Inferior parietal cortex (tissue), 1 donor: ENCODE measurements around the gene PCBD2.

ENCODE experiments used
- DNase-seq: peaks from one replicate; pipeline ENCODE4 v3.0.0-alpha.2; 2016; ENCODE audit errors: extremely low spot score

PCBD2 gene

GRCh38 chr5:135007749-135008363 lies 102.9 kb downstream of the PCBD2 start:
- DNase-seq = no peak

GRCh38 chr5:135008556-135008955 lies 103.6 kb downstream of the PCBD2 start:
- DNase-seq = no peak

GRCh38 chr5:135008981-135009735 lies 104.2 kb downstream of the PCBD2 start:
- DNase-seq = no peak

- DNase-seq = no peak
These were observed 105.0 kb downstream of the PCBD2 start for GRCh38 chr5:135009736-135010501.

DNA sequence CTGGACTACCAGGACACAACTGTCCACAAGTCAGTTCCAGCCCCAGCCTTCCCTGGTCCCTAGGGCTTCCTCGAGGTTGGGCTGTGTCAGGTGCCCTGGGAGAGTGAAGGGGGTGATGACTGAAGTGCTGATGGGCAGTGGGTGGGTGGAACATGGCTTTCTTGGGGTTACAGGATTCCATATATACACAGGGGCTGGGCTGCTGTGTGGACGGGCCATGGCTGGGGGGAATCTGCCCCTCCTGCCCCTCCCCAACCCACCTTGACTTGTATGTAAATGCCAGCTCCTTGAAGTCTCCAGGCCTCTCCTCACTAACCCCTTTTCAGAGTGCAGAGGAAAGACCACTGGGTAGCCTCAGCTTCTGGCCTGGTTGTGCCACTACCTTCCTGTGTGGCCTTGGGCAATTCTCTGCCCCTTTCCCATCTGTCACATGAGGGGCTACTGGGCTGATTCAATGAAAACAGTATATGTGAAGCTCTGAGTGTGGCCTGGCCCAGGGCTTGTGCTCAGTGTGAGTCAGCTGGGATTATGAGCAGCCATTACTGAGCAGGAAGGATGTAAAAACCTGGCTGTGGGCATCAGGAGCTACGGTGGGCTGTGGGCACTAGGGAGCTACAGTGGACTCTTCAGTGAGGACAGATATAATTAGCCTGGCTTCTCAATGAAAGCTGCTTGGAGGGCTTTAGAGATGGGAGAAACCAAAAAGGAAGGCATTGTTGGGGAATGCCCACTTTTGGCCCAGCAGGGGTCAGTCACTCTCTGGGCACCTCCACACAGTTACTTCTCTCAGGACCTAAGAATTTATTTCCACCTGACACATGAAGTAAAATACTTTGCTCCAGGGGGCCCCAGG lies 105.8 kb downstream of the PCBD2 start:
- no peak for DNase-seq

GRCh38 chr5:135011355-135012032 lies 106.6 kb downstream of the PCBD2 start:
- DNase-seq = no peak

DNA sequence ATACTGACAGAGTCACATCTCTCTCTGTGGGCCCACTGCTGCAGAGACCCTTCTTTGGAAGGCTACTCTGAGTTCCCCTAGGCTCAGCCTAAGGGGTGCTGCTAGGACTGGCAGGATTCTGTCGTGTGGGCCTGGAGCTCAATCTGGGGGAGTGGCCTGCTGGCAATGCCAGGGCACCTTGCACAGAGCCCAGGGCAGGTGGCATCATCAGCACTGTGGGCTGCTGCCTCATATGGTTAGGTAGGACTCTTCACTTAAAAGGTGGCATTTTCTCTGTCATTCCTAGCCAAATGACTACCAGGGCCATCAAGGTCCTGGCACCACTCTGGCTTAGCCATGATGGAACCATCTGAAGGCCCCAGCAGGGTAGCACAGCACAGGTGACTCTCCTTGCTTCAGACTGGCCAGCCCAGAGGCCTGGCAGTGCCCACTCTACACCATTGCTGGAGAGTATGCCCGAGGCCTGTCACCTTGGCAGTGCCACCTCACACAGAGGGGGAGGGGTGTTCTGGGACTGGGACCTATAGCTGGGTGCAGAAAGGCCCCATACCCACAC lies 107.2 kb downstream of the PCBD2 start:
- no peak for DNase-seq
